HepG2 (cell line): ENCODE results near the gene SSTR5. TPM values are rescaled to one million over a fixed set of nuclear protein-coding genes. Genes with fewer than 3 reads are reported as not detected.

Experiments
- ADNP ChIP-seq: sonication (generic); formaldehyde crosslinking; IDR thresholded peaks from 2 replicates; pipeline ENCODE4 v1.4.0; 2020; ENCODE audit warnings: missing genetic modification reagents
- HNF1A ChIP-seq, 2 experiments: sonication (generic) in 1 of 2; formaldehyde crosslinking in 1 of 2; IDR thresholded peaks; 2 replicates each; pipeline versions ENCODE4 v1.4.0 to v1.6.1; 2016 to 2020; ENCODE audit warnings: borderline replicate concordance in 1 of 2, low read depth in 1 of 2, mild to moderate bottlenecking in 1 of 2, missing genetic modification reagents in 1 of 2
- NR2F2 ChIP-seq: IDR thresholded peaks from 2 replicates; pipeline ENCODE4 v1.6.1; 2012; ENCODE audit warnings: low read depth, inconsistent platforms, borderline replicate concordance
- REPIN1 ChIP-seq: sonication (generic); formaldehyde crosslinking; IDR thresholded peaks from 2 replicates; pipeline ENCODE4 v1.8.0; 2022; ENCODE audit warnings: missing genetic modification reagents, low read depth, mild to moderate bottlenecking, borderline replicate concordance
- SAP130 ChIP-seq: IDR thresholded peaks from 2 replicates; pipeline ENCODE4 v1.6.1; 2016; ENCODE audit warnings: low read depth
- TRAFD1 ChIP-seq: sonication (generic); formaldehyde crosslinking; IDR thresholded peaks from 2 replicates; pipeline ENCODE4 v1.5.1; 2020; ENCODE audit warnings: missing genetic modification reagents, mild to moderate bottlenecking, borderline replicate concordance
- ZBTB38 ChIP-seq: sonication (generic); formaldehyde crosslinking; IDR thresholded peaks from 2 replicates; pipeline ENCODE4 v1.5.1; 2020; ENCODE audit warnings: mild to moderate bottlenecking, missing genetic modification reagents
- ZBTB42 ChIP-seq: sonication (generic); formaldehyde crosslinking; IDR thresholded peaks from 2 replicates; pipeline ENCODE4 v1.5.0; 2020; ENCODE audit warnings: mild to moderate bottlenecking, missing genetic modification reagents
- ZNF496 ChIP-seq: sonication (generic); formaldehyde crosslinking; IDR thresholded peaks from 2 replicates; pipeline ENCODE4 v1.8.1; 2023; ENCODE audit warnings: mild to moderate bottlenecking, moderate library complexity, missing genetic modification reagents; ENCODE audit not compliant: insufficient replicate concordance
- ZNF569 ChIP-seq: sonication (generic); formaldehyde crosslinking; IDR thresholded peaks from 2 replicates; pipeline ENCODE4 v1.5.0; 2020; ENCODE audit warnings: mild to moderate bottlenecking, missing genetic modification reagents, moderate library complexity, borderline replicate concordance
- ZNF580 ChIP-seq: IDR thresholded peaks from 2 replicates; pipeline ENCODE4 v1.6.1; 2016; ENCODE audit warnings: low read depth, borderline replicate concordance
- ZNF740 ChIP-seq: sonication (generic); formaldehyde crosslinking; IDR thresholded peaks from 2 replicates; pipeline ENCODE4 v1.4.0; 2020; ENCODE audit warnings: missing genetic modification reagents
- ZXDC ChIP-seq: sonication (generic); formaldehyde crosslinking; IDR thresholded peaks from 2 replicates; pipeline ENCODE4 v1.5.0; 2020; ENCODE audit warnings: mild to moderate bottlenecking, missing genetic modification reagents
- polyA plus RNA-seq, 8 experiments: library from polyadenylated mRNA; depleted of rRNA in 3 of 8; stranded (reverse) in 7 of 8; unstranded in 1 of 8; fragments of >200 nt; fragmentation: Illumina TruSeq in 4 of 8; extraction: Trizol in 4 of 8; gene quantifications; 2 replicates each; pipeline versions ENCODE4 v1.2.1 to v1.2.3, GENCODE V29; 2011 to 2016; ENCODE audit warnings: low read depth in 4 of 8, missing spikeins in 1 of 8, mixed read lengths in 1 of 8; ENCODE audit not compliant: insufficient read depth in 1 of 8
- total RNA-seq, 5 experiments: library from RNA; depleted of rRNA; stranded (reverse); fragments of >200 nt; fragmentation: Illumina TruSeq; extraction: Trizol; gene quantifications; 2 replicates each; pipeline ENCODE4 v1.2.3, GENCODE V29; 2016; ENCODE audit warnings: low read depth in 1 of 5
- TF ChIP-seq, protein P1 (sequence below), 2 experiments: fragments of 450-650 bp in 1 of 2; sonication (generic) in 1 of 2; formaldehyde crosslinking; IDR thresholded peaks; 2 replicates each; pipeline versions ENCODE4 v1.5.0 to v1.8.0; 2020 to 2022; ENCODE audit warnings: mild to moderate bottlenecking in 1 of 2, missing genetic modification reagents in 1 of 2

The SSTR5 gene
- total and polyA plus RNA-seq, 2 of the 13 experiments (the other 11 are each of a cell fraction or from before 2014, with no cell fraction given), result 0.20 to 0.49 TPM

- TF ChIP-seq HNF1A (IDR thresholded peaks at IDR 0.05; ENCODE audit: low read depth) (no peak), HNF1A (CRISPR knock-in tag; IDR thresholded peaks at IDR 0.05; ENCODE audit: borderline replicate concordance) (no peak), ZBTB42 (CRISPR knock-in tag) (0 out of 2 replicates have a peak, but pooled peaks have one; percentile 32), SAP130 (CRISPR knock-in tag) (peak; percentile 88), ZNF740 (CRISPR knock-in tag) (no peak), NR2F2 (no peak), ZNF496 (CRISPR knock-in tag) (no peak), ZXDC (CRISPR knock-in tag) (no peak; the same call in 1 of the 2 replicates), ZNF580 (CRISPR knock-in tag) (0 out of 2 replicates have a peak, but pooled peaks have one; percentile 21), ADNP (CRISPR knock-in tag) (no peak), ZNF569 (no peak), REPIN1 (CRISPR knock-in tag) (0 out of 2 replicates have a peak, but pooled peaks have one; percentile 13), TRAFD1 (no peak), ZBTB38 (CRISPR knock-in tag) (no peak)
- TF ChIP-seq, protein P1, sequence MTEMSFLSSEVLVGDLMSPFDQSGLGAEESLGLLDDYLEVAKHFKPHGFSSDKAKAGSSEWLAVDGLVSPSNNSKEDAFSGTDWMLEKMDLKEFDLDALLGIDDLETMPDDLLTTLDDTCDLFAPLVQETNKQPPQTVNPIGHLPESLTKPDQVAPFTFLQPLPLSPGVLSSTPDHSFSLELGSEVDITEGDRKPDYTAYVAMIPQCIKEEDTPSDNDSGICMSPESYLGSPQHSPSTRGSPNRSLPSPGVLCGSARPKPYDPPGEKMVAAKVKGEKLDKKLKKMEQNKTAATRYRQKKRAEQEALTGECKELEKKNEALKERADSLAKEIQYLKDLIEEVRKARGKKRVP (CRISPR knock-in tag; IDR thresholded peaks at IDR 0.05), result 0 out of 4 replicates have a peak, but pooled peaks of 1 of the 2 experiments have one; percentile 29
These were observed 18.4 kb downstream of the SSTR5 start (continued) for GRCh38 chr16:1090620-1091587.
